Hematopoietic multipotent progenitor cell treated with erythropoietin and hydrocortisone succinate and interleukin-3 and kit ligand, for 8 days (in vitro differentiated cells): ENCODE data around the gene NRXN3.
A peak's percentile ranks its signal among the peaks of the same experiment; 100 is the strongest.

Source experiments
- DNase-seq: peaks from one replicate; pipeline ENCODE4 v3.0.0-alpha.2; 2015

NRXN3 gene

GRCh38 chr14:78248501-78249090, 78.4 kb downstream of the NRXN3 start:
- DNase-seq, result no peak

DNA sequence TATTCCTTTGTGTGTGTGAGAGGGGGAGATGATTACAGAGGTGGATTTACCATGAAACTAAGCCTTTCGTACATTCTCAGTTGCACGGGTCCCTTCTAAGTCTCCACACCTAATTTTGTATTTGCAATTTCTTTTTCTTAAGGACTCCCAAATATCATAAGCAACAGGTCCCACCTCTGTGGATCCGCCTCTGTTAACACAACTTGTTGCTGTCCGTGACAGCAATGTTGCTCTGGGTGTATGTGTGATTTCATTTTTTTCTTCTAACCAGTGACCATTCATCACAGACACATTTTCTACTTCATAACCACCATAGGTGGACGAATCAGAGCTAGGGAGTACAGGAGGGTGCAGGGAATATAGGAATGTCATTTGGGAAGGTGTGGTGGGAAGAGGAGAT, 81.1 kb downstream of the NRXN3 start:
- DNase-seq, result no peak

GRCh38 chr14:78253986-78254385, 83.8 kb downstream of the NRXN3 start:
- no peak for DNase-seq

DNA sequence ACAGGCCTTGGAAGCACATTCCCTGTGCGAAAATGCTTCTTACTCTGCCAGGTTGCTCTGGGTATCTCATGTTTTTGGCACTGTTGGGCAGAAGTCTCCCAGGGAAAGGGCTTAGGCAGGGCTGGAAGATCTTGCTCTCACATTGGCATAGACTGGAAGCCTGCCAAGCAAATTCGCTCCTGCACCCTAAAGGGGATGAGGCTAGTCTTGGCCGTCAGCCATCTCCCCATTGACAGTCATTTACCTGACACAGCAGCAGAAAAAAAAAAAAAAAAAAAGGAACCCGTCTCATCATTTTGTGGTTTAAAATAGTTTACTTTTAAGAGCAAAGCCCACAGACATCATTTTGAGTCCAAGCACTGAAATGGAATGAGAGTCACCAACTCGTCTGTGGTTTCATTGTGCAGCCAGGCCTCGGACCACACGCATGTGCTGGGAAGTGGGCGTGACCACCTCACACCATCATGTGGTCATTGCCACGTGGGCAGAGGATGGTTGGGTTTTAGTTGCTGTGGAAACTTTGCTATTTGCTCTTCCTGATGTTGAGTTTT, 84.8 kb downstream of the NRXN3 start:
- DNase-seq, result peak; percentile 34

DNA sequence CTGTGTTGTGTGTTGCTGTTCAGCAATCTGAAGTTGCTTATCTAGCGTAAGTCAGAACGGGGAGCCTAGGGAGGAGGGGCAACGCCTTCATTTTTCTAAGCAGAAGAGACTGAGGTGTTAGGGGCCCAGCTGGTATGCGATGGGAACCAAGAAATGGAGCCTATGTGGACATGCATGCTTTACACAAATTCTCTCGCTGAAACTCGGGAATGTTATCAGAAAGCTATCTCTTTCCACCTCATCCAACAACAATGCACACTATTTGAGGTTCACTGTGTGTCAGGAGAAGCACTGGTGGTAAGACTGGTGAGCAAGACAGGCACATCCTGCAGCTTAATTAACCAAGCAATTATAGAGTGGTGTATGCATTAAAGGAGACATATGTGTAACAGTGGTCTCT, 89.7 kb downstream of the NRXN3 start:
- peak; percentile 29 for DNase-seq

DNA sequence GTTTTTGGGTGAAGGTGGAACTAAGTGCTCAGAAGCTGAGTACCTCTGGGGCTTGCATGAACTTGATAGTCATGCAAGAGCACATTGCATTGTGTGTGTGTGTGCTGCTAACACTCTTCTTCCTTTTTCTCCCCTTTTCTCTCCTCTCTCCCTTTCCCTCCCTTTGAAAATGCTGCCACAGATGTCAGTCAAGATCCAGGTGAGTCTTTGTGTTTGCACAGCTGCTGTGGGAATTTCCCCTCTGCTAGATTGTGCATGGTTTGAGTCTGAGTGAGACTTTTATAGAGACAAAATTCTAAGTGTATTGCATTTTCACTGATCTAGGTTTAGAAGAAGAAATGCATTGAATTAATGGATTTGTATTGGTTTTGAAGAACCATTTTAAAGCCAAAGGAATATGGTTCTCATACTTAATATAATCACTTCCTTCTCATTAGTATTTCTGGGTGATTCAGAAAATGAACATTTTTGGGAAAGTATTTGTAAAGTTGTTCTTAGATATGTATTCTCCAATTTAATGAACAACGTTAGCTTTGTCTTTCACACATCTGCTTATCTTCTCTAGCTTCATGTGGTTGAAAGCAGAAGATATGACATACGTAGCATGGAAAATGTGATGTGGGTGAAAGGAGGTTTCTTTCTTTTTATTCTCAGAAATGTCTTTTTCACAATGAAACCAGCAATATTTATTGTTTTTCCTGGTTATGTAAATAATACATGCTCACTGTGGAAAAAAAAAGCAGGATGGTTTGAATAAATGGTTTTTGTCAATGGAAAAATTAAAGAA, 108.5 kb downstream of the NRXN3 start:
- DNase-seq, result peak; percentile 75

- no peak for DNase-seq
Observed at GRCh38 chr14:78282437-78282836, 112.3 kb downstream of the NRXN3 start.

DNA sequence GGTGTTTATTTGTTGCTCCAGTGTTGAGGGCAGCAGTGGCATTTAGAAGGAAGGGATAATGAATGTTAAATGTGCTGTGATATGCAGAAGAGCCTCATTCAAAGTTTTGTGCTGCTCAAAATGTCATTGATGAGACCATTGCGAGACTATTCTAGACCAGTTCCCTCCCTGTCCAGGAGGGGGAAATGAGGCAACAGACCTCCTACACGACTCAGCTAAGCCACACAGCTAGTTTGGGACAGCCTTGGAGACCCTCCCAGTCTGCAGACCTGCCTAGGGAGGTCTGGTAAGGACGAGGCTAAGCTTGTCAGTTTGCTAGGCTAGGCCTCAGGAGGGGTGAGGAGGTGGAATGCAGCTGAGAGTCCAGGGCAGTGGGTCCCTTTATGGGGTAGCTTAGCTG, 116.0 kb downstream of the NRXN3 start:
- no peak for DNase-seq

DNA sequence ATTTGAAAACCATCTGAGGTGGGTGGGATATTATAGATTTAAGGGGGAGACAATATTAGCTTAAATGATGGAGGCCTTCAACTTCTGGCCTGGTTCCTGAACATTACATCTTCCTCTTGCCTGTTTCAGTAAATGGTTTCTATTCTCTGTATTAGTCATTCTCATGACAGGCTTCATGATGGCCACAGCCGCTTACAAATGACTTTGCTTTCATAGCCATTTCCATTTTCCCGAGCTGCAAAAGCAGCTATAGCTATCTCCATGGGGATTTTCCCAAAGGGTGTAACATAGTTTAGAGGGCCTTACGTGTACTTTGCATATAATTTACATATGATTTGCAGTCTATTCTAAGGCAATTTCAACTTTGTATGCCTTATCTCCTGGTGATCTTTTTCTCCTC, 121.8 kb downstream of the NRXN3 start:
- no peak for DNase-seq

- DNase-seq, result no peak
Observed at GRCh38 chr14:78297858-78298257, 127.7 kb downstream of the NRXN3 start.

GRCh38 chr14:78298298-78298697, 128.1 kb downstream of the NRXN3 start:
- DNase-seq, result no peak

- no peak for DNase-seq
Observed at GRCh38 chr14:78302841-78303240, 132.7 kb downstream of the NRXN3 start.

DNA sequence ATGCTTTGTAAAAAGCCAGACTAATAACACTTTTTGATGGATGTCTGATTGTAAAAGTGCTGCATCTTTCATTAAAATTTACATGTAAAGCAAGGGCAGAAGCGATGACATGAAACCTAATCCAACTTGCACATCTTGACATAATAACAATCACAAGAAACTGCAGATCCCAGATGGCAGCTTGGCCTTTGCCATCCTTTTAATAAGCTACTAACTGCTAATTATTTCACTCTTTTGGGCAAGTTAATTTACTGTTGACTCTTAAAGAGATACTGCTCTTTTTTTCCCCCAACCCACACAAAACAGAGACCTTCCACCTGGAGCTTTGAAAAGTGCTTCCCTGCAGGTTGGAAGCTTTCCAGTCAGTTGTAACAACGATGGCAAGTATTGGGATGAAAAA, 137.5 kb downstream of the NRXN3 start:
- DNase-seq, result no peak

- DNase-seq, result no peak
Observed at GRCh38 chr14:78308079-78308478, 137.9 kb downstream of the NRXN3 start.

DNA sequence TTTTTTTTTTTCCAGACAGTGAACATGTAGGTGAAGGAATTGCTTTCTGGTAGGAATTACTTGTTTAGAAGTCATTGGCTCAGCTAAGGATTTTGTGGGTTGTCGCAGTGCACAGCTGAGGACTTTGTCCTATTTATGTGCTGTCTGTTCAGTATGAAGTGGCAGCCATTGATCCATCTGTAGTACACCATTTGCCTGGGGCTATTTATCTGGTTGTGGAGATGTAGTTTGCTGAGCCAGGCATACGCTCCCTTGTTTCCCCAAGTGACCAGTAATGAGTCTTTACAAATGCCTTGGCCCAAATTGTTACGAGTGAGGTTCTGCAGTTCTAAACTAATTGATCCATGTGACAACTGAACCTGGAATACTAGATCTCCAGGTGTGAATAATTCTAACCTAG, 140.1 kb downstream of the NRXN3 start:
- no peak for DNase-seq

DNA sequence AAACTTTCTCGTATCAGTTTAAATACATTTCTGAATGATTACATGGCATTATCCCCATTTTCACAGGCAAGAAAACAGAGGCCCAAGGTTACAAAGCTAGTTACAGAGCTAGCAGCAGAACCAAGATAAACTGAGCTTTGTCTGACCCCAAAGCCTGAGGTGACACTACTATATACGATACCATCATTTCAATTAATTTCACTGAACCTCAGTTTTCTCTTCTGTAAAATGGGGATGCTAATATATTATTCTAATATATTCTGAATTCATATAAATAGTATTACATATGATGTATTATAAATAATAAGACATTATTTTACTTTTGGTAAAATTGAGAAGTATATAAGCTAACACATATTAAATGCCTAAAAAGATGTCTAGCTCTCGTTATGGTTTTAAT, 143.3 kb downstream of the NRXN3 start:
- no peak for DNase-seq

GRCh38 chr14:78314484-78314883, 144.3 kb downstream of the NRXN3 start:
- DNase-seq, result no peak

GRCh38 chr14:78316052-78316451, 145.9 kb downstream of the NRXN3 start:
- no peak for DNase-seq

DNA sequence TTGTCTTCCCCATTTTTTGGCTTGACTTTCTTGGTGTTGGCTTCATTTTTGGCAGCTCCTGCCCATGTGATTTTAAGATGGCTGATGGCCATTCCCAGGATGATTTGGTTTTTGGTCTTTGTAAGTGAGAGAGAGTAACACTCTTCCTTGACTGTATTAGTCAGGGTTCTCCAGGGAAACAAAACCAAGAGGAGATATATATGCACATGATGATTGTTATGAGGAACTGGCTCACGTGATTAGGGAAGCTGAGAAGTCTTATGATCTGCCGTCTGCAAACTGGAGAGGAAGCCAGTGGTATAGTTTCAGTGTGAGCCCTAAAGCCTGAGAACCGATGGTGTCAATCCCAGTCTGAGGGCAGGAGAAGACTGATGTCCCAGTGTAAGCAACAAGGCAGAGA, 146.6 kb downstream of the NRXN3 start:
- no peak for DNase-seq

- peak; percentile 97 for DNase-seq
Observed at GRCh38 chr14:78319406-78319805, 149.2 kb downstream of the NRXN3 start.

GRCh38 chr14:78319887-78320635, 149.9 kb downstream of the NRXN3 start:
- peak; percentile 96 for DNase-seq

DNA sequence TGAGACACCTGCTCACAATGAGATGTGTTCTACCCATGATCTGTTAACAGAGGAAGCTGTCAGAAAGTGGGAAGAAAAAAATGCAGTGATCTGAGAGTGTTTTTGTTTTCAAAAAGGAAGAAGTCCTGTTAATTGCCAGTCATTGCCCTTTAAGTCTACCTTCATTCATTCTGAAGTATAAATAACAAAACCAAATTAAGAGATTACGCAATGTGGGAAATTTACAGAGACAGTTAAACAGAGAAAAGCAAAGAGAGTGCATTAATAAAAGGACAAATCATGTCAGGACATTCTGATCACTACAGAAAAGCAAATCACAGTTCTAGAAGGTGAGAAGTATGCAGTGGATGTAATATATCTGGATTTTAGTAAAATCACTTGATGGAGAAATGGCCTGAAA, 154.2 kb downstream of the NRXN3 start:
- DNase-seq, result no peak

DNA sequence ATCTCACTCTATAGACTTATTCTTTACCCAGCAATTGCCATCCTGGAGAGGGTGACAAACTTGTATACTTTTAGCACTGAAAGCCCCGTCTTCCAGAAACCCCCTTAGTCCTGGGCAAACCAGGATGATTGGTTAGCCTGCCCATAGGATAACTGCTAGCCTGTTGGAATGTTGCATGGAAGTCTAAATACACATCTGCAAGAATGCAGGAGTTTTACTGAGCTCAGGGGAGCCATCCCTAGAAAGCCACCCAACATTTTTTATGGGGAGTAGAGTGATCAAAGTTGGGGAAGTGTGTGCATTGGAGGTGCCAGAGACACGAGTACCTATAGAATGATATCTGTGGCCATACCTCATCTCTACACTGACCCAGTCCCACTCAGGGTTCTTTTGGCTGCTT, 155.7 kb downstream of the NRXN3 start:
- no peak for DNase-seq
